HepG2 (cell line): ENCODE data around the gene GSTM1. TPM values are rescaled to one million over a fixed set of nuclear protein-coding genes. Genes with fewer than 3 reads are reported as not detected.

ENCODE experiments used
- ARNT2 ChIP-seq: sonication (generic); formaldehyde crosslinking; IDR thresholded peaks from 2 replicates; pipeline ENCODE4 v1.8.0; 2022; ENCODE audit warnings: mild to moderate bottlenecking, low read depth, missing genetic modification reagents, moderate library complexity
- HDAC2 ChIP-seq: sonication (generic); formaldehyde crosslinking; IDR thresholded peaks from 2 replicates; pipeline ENCODE4 v1.4.0; 2020; ENCODE audit warnings: missing genetic modification reagents
- HNF4G ChIP-seq, 2 experiments: sonication (generic) in 1 of 2; formaldehyde crosslinking in 1 of 2; IDR thresholded peaks; 2 replicates each; pipeline versions ENCODE4 v1.4.0 to v1.6.1; 2011 to 2020; ENCODE audit warnings: borderline replicate concordance in 2 of 2, low read depth in 2 of 2, mild to moderate bottlenecking in 2 of 2, low read length in 1 of 2, missing genetic modification reagents in 1 of 2, moderate library complexity in 1 of 2
- HNRNPUL1 ChIP-seq: fragments of 200-400 bp; formaldehyde crosslinking; IDR thresholded peaks from 2 replicates; pipeline ENCODE4 v1.6.1; 2017; ENCODE audit warnings: low read depth, mild to moderate bottlenecking, low read length, moderate library complexity
- KLF6 ChIP-seq: IDR thresholded peaks from 2 replicates; pipeline ENCODE4 v1.8.0; 2016; ENCODE audit warnings: missing biosample characterization, missing genetic modification reagents
- MAZ ChIP-seq, 2 experiments: sonication (generic) in 1 of 2; formaldehyde crosslinking in 1 of 2; IDR thresholded peaks; 2 replicates each; pipeline versions ENCODE4 v1.5.0 to v1.6.1; 2012 to 2020; ENCODE audit warnings: low read depth in 2 of 2, mild to moderate bottlenecking in 2 of 2, borderline replicate concordance in 1 of 2, improper control_type of control experiment in 1 of 2, low read length in 1 of 2, missing genetic modification reagents in 1 of 2, moderate library complexity in 1 of 2
- NCOA2 ChIP-seq: sonication (generic); formaldehyde crosslinking; IDR thresholded peaks from 2 replicates; pipeline ENCODE4 v1.8.0; 2022; ENCODE audit warnings: inconsistent platforms
- PHF5A ChIP-seq: IDR thresholded peaks from one replicate; pipeline ENCODE4 v1.6.1; 2018; ENCODE audit warnings: low read depth, missing genetic modification reagents; ENCODE audit not compliant: unreplicated experiment
- SMC3 ChIP-seq: IDR thresholded peaks from 2 replicates; pipeline ENCODE4 v1.6.1; 2011; ENCODE audit warnings: low read length, improper control_type of control experiment
- SOX5 ChIP-seq: IDR thresholded peaks from 2 replicates; pipeline ENCODE4 v1.6.1; 2016; ENCODE audit warnings: borderline replicate concordance
- SRF ChIP-seq: IDR thresholded peaks from 2 replicates; pipeline ENCODE4 v1.6.1; 2011; ENCODE audit warnings: mild to moderate bottlenecking, low read depth, low read length, moderate library complexity
- TBX2 ChIP-seq: sonication (generic); formaldehyde crosslinking; IDR thresholded peaks from 2 replicates; pipeline ENCODE4 v1.5.0; 2020; ENCODE audit warnings: missing genetic modification reagents, mild to moderate bottlenecking, borderline replicate concordance
- TGIF2 ChIP-seq: IDR thresholded peaks from 2 replicates; pipeline ENCODE4 v1.6.1; 2016; ENCODE audit warnings: control low read depth, missing compliant biosample characterization
- XRCC5 ChIP-seq: fragments of 200-400 bp; formaldehyde crosslinking; optimal IDR thresholded peaks from 2 replicates; pipeline ENCODE3; 2017; ENCODE audit warnings: mild to moderate bottlenecking, low read length
- ZFP37 ChIP-seq: sonication (generic); formaldehyde crosslinking; IDR thresholded peaks from 2 replicates; pipeline ENCODE4 v1.4.0; 2020; ENCODE audit warnings: missing genetic modification reagents, borderline replicate concordance
- ZKSCAN8 ChIP-seq: IDR thresholded peaks from 2 replicates; pipeline ENCODE4 v1.6.1; 2016; ENCODE audit warnings: borderline replicate concordance, missing genetic modification reagents, missing compliant biosample characterization
- ZNF446 ChIP-seq: sonication (generic); formaldehyde crosslinking; IDR thresholded peaks from 2 replicates; pipeline ENCODE4 v1.5.0; 2020; ENCODE audit warnings: mild to moderate bottlenecking, missing genetic modification reagents
- ZNF768 ChIP-seq: sonication (generic); formaldehyde crosslinking; IDR thresholded peaks from 2 replicates; pipeline ENCODE4 v1.4.0; 2020; ENCODE audit warnings: missing genetic modification reagents
- ZNF780A ChIP-seq: sonication (generic); formaldehyde crosslinking; IDR thresholded peaks from 2 replicates; pipeline ENCODE4 v1.8.0; 2022; ENCODE audit warnings: mild to moderate bottlenecking, missing genetic modification reagents, moderate library complexity
- polyA plus RNA-seq, 8 experiments: library from polyadenylated mRNA; depleted of rRNA in 3 of 8; stranded (reverse) in 7 of 8; unstranded in 1 of 8; fragments of >200 nt; fragmentation: Illumina TruSeq in 4 of 8; extraction: Trizol in 4 of 8; gene quantifications; 2 replicates each; pipeline versions ENCODE4 v1.2.1 to v1.2.3, GENCODE V29; 2011 to 2016; ENCODE audit warnings: low read depth in 4 of 8, missing spikeins in 1 of 8, mixed read lengths in 1 of 8; ENCODE audit not compliant: insufficient read depth in 1 of 8
- total RNA-seq, 5 experiments: library from RNA; depleted of rRNA; stranded (reverse); fragments of >200 nt; fragmentation: Illumina TruSeq; extraction: Trizol; gene quantifications; 2 replicates each; pipeline ENCODE4 v1.2.3, GENCODE V29; 2016; ENCODE audit warnings: low read depth in 1 of 5
- TF ChIP-seq, protein P1 (sequence below): sonication (generic); formaldehyde crosslinking; IDR thresholded peaks from 2 replicates; pipeline ENCODE4; 2020; ENCODE audit warnings: missing genetic modification reagents, mild to moderate bottlenecking, borderline replicate concordance
- TF ChIP-seq, protein P2 (sequence below): sonication (generic); formaldehyde crosslinking; IDR thresholded peaks from 2 replicates; pipeline ENCODE4 v1.4.0; 2020; ENCODE audit warnings: missing genetic modification reagents

The GSTM1 gene
- total and polyA plus RNA-seq, 2 of the 13 experiments (the other 11 are each of a cell fraction or from before 2014, with no cell fraction given), result 0.42 TPM; not detected in 1

DNA sequence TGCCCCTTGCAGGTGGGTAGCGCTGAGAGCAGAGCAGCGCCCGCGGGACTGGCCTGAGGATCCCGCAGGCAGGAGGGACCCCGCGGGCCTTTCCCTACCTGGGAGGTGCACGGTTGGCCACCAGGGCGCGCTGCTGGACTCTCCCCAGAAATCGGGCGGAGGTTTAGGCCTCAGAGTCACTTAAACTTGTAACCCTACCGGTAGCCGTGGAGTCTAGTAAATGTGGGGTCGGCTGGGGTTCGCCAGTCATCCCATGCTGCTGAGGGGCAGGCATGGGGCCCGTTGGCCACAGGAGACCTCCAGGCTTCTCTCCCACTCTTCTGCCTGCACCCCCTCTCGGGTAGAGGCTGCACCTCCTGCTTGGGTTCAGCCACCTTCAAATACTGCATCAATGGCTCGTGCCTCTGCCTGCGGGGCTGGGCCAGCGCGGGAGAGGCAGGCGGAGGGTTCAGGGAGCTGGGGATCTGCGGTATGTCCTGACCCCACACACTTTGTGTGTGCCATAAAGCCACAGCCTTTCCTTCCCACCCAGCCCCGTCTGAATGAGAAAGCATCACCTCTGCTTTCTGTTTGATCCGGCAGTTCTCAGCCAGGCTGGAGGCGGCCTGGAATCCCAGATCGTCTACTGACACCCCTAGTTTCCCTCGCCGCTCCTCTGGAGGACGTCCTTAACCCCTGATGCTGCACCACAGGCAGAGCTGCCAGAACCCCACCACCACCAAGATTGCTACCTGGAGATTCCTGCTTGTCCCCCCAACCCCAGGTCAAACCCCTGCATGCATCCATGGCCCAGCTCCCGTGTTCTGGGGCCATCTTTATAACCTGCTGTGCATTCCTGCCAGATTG lies 44.0 kb upstream of the GSTM1 start (continued):
- TF ChIP-seq, protein P1, sequence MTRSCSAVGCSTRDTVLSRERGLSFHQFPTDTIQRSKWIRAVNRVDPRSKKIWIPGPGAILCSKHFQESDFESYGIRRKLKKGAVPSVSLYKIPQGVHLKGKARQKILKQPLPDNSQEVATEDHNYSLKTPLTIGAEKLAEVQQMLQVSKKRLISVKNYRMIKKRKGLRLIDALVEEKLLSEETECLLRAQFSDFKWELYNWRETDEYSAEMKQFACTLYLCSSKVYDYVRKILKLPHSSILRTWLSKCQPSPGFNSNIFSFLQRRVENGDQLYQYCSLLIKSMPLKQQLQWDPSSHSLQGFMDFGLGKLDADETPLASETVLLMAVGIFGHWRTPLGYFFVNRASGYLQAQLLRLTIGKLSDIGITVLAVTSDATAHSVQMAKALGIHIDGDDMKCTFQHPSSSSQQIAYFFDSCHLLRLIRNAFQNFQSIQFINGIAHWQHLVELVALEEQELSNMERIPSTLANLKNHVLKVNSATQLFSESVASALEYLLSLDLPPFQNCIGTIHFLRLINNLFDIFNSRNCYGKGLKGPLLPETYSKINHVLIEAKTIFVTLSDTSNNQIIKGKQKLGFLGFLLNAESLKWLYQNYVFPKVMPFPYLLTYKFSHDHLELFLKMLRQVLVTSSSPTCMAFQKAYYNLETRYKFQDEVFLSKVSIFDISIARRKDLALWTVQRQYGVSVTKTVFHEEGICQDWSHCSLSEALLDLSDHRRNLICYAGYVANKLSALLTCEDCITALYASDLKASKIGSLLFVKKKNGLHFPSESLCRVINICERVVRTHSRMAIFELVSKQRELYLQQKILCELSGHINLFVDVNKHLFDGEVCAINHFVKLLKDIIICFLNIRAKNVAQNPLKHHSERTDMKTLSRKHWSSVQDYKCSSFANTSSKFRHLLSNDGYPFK (CRISPR knock-in tag), result peak; percentile 25; the same call in 1 of the 2 replicates
- no peak for TF ChIP-seq ZKSCAN8
- TF ChIP-seq KLF6, result 0 out of 2 replicates have a peak, but pooled peaks have one; percentile 30
- no peak for TF ChIP-seq HNRNPUL1
- peak; percentile 18; the same call in 1 of the 2 replicates for TF ChIP-seq TBX2
- peak; percentile 56; the same call in 1 of the 2 replicates for TF ChIP-seq ARNT2 (CRISPR knock-in tag)
- TF ChIP-seq ZNF768 (CRISPR knock-in tag), result no peak
- TF ChIP-seq HDAC2 (CRISPR knock-in tag), result 0 out of 2 replicates have a peak, but pooled peaks have one; percentile 36
- peak; percentile 40 for TF ChIP-seq PHF5A
- peak; percentile 70 for TF ChIP-seq SMC3
- TF ChIP-seq HNF4G (IDR thresholded peaks at IDR 0.05; ENCODE audit: borderline replicate concordance, low read depth, low read length), result peak; percentile 11; the same call in 1 of the 2 replicates
- TF ChIP-seq HNF4G (CRISPR knock-in tag; IDR thresholded peaks at IDR 0.05; ENCODE audit: borderline replicate concordance, low read depth), result no peak
- TF ChIP-seq, protein P2, sequence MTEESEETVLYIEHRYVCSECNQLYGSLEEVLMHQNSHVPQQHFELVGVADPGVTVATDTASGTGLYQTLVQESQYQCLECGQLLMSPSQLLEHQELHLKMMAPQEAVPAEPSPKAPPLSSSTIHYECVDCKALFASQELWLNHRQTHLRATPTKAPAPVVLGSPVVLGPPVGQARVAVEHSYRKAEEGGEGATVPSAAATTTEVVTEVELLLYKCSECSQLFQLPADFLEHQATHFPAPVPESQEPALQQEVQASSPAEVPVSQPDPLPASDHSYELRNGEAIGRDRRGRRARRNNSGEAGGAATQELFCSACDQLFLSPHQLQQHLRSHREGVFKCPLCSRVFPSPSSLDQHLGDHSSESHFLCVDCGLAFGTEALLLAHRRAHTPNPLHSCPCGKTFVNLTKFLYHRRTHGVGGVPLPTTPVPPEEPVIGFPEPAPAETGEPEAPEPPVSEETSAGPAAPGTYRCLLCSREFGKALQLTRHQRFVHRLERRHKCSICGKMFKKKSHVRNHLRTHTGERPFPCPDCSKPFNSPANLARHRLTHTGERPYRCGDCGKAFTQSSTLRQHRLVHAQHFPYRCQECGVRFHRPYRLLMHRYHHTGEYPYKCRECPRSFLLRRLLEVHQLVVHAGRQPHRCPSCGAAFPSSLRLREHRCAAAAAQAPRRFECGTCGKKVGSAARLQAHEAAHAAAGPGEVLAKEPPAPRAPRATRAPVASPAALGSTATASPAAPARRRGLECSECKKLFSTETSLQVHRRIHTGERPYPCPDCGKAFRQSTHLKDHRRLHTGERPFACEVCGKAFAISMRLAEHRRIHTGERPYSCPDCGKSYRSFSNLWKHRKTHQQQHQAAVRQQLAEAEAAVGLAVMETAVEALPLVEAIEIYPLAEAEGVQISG (CRISPR knock-in tag), result peak; percentile 34
- no peak for TF ChIP-seq TGIF2 (CRISPR knock-in tag)
- TF ChIP-seq NCOA2 (CRISPR knock-in tag), result peak; percentile 10; the same call in 1 of the 2 replicates
- TF ChIP-seq SRF, result no peak
- peak; percentile 89 for TF ChIP-seq XRCC5
- no peak for TF ChIP-seq ZNF780A (CRISPR knock-in tag)
- no peak for TF ChIP-seq ZNF446
- 0 out of 2 replicates have a peak, but pooled peaks have one; percentile 39 for TF ChIP-seq MAZ (IDR thresholded peaks at IDR 0.05; ENCODE audit: borderline replicate concordance, low read depth, low read length)
- TF ChIP-seq MAZ (CRISPR knock-in tag; IDR thresholded peaks at IDR 0.05; ENCODE audit: low read depth), result no peak
- TF ChIP-seq SOX5 (CRISPR knock-in tag), result 0 out of 2 replicates have a peak, but pooled peaks have one; percentile 7
- no peak; the same call in 1 of the 2 replicates for TF ChIP-seq ZFP37 (CRISPR knock-in tag)
